Measurements from ENCODE around the gene EPHA6.

DNA sequence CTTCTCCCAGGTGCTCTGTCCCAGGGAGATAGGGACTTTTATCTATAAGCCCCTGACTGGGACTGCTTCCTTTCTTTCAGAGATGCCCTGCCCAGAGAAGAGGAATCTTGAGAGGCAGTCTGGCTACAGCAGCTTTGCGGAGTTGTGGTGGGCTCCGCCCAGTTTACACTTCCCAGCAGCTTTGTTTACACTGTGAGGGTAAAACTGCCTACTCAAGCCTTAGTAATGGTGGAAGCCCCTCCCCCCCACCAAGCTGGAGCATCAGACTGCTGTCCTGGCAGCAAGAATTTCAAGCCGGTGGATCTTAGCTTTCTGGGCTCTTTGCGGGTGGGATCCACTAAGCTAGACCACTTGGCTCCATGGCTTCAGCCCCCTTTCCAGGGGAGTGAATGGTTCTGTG, 696.4 kb downstream of the EPHA6 start:
- TF ChIP-seq POLR2A (IDR thresholded peaks at IDR 0.05) (no peak), POLR2AphosphoS5 (IDR thresholded peaks at IDR 0.05) (no peak)
